Measurements from ENCODE around the gene MYOG.

MYOG gene

GRCh38 chr1:203055161-203055799, 30.5 kb downstream of the MYOG start:
- DNase-seq (ENCODE audit: low read depth), result no peak
- TF ChIP-seq POLR2A (IDR thresholded peaks at IDR 0.05; ENCODE audit: extremely low read depth, insufficient read length), result no peak
- TF ChIP-seq, protein P1, sequence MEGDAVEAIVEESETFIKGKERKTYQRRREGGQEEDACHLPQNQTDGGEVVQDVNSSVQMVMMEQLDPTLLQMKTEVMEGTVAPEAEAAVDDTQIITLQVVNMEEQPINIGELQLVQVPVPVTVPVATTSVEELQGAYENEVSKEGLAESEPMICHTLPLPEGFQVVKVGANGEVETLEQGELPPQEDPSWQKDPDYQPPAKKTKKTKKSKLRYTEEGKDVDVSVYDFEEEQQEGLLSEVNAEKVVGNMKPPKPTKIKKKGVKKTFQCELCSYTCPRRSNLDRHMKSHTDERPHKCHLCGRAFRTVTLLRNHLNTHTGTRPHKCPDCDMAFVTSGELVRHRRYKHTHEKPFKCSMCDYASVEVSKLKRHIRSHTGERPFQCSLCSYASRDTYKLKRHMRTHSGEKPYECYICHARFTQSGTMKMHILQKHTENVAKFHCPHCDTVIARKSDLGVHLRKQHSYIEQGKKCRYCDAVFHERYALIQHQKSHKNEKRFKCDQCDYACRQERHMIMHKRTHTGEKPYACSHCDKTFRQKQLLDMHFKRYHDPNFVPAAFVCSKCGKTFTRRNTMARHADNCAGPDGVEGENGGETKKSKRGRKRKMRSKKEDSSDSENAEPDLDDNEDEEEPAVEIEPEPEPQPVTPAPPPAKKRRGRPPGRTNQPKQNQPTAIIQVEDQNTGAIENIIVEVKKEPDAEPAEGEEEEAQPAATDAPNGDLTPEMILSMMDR (IDR thresholded peaks at IDR 0.05; ENCODE audit: low read depth, low read length), result no peak
- TF ChIP-seq, protein P2, sequence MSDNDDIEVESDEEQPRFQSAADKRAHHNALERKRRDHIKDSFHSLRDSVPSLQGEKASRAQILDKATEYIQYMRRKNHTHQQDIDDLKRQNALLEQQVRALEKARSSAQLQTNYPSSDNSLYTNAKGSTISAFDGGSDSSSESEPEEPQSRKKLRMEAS (IDR thresholded peaks at IDR 0.05; ENCODE audit: low read depth, low read length), result no peak
- TF ChIP-seq MYC (IDR thresholded peaks at IDR 0.05; ENCODE audit: low read depth, low read length), result no peak
- no peak overlapping the region for H3K4me3 ChIP-seq (ENCODE audit: low read depth, low read length)

DNA sequence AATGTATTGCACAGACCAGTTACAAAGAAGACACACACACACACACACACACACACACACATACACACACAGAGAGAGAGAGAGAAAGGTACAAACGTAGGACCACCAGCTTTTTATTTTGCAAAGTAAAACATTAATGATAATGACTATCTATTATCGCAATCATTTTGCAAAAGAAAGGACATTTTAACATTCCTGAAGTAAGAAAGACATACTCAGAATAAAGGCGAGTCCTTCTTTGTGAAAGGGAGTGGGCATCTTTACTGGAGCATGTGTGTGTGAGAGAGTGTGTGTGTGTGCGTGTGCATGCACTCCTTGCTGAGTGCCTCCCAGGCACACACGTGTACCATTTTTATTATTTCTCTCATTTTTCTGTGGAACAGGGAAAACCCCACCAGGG, 31.2 kb downstream of the MYOG start:
- H3K4me3 ChIP-seq (ENCODE audit: low read depth, low read length), result no peak overlapping the region
- TF ChIP-seq, protein P1 (IDR thresholded peaks at IDR 0.05; ENCODE audit: low read depth, low read length), result no peak
- TF ChIP-seq POLR2A (IDR thresholded peaks at IDR 0.05; ENCODE audit: extremely low read depth, insufficient read length) (no peak), MYC (IDR thresholded peaks at IDR 0.05; ENCODE audit: low read depth, low read length) (no peak)
- TF ChIP-seq, protein P2 (IDR thresholded peaks at IDR 0.05; ENCODE audit: low read depth, low read length), result no peak
- no peak for DNase-seq (ENCODE audit: low read depth)

GRCh38 chr1:203054184-203054583, 31.6 kb downstream of the MYOG start:
- no peak for DNase-seq (ENCODE audit: low read depth)
- TF ChIP-seq MYC (IDR thresholded peaks at IDR 0.05; ENCODE audit: low read depth, low read length), result no peak
- TF ChIP-seq, protein P1 (IDR thresholded peaks at IDR 0.05; ENCODE audit: low read depth, low read length), result no peak
- no peak for TF ChIP-seq POLR2A (IDR thresholded peaks at IDR 0.05; ENCODE audit: extremely low read depth, insufficient read length)
- TF ChIP-seq, protein P2 (IDR thresholded peaks at IDR 0.05; ENCODE audit: low read depth, low read length), result no peak
- no peak overlapping the region for H3K4me3 ChIP-seq (ENCODE audit: low read depth, low read length)

GRCh38 chr1:203052601-203053000, 33.2 kb downstream of the MYOG start:
- no peak for DNase-seq (ENCODE audit: low read depth)
- TF ChIP-seq, protein P2 (IDR thresholded peaks at IDR 0.05; ENCODE audit: low read depth, low read length), result no peak
- TF ChIP-seq, protein P1 (IDR thresholded peaks at IDR 0.05; ENCODE audit: low read depth, low read length), result no peak
- no peak for TF ChIP-seq MYC (IDR thresholded peaks at IDR 0.05; ENCODE audit: low read depth, low read length)
- TF ChIP-seq POLR2A (IDR thresholded peaks at IDR 0.05; ENCODE audit: extremely low read depth, insufficient read length), result no peak
- no peak overlapping the region for H3K4me3 ChIP-seq (ENCODE audit: low read depth, low read length)

DNA sequence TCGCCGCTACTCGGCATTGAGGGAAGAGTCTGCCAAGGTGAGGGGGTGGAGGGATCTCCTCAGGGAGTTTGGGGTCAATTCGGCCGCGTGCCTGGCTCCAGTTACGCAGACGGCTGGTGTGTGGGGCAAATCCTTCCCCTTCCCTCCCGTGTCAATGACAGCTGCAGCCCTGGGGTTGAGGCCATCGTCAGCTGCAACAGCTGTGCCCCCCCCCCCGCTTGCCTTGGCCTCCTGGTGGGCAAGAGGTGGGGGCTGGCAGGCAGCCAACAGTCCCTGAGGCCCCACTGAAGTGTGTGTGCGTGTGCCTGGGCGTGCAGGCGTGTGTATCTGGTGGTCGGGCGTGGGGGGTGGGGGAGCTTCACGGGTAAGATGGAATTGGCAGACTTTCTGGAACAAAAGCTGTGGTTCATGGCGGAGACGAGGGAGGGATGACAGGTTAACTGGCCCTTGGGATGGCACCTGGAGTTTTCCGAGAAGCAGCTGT, 33.9 kb downstream of the MYOG start:
- H3K4me3 ChIP-seq (ENCODE audit: low read depth, low read length), result no peak overlapping the region
- TF ChIP-seq MYC (IDR thresholded peaks at IDR 0.05; ENCODE audit: low read depth, low read length) (no peak), POLR2A (IDR thresholded peaks at IDR 0.05; ENCODE audit: extremely low read depth, insufficient read length) (no peak)
- TF ChIP-seq, protein P2 (IDR thresholded peaks at IDR 0.05; ENCODE audit: low read depth, low read length), result no peak
- TF ChIP-seq, protein P1 (IDR thresholded peaks at IDR 0.05; ENCODE audit: low read depth, low read length), result no peak
- DNase-seq (ENCODE audit: low read depth), result no peak

Measured in NB4 (cell line).